Dendritic cell treated with granulocyte-macrophage colony-stimulating factor and Interleukin-4, amounts not matched to agents 40 ng/mL and 50 ng/mL, for 4 days (primary cell): Measurements from ENCODE around the gene GLOD5.

Experiments used
- H3K27ac Mint-ChIP-seq: one replicate; pipeline ENCODE4 v1.8.0; 2022; ENCODE audit warnings: mild to moderate bottlenecking, mixed read lengths
- H3K27me3 Mint-ChIP-seq: one replicate; pipeline ENCODE4 v1.8.0; 2022; ENCODE audit warnings: mild to moderate bottlenecking, mixed read lengths
- H3K36me3 Mint-ChIP-seq: one replicate; pipeline ENCODE4 v1.8.0; 2022; ENCODE audit warnings: low read depth, mixed read lengths
- H3K4me1 Mint-ChIP-seq: one replicate; pipeline ENCODE4 v1.8.0; 2022; ENCODE audit warnings: low read depth, mixed read lengths
- H3K4me3 Mint-ChIP-seq: one replicate; pipeline ENCODE4 v1.8.0; 2022; ENCODE audit warnings: mild to moderate bottlenecking, moderate library complexity, mixed read lengths
- H3K9me3 Mint-ChIP-seq: one replicate; pipeline ENCODE4 v1.8.0; 2022; ENCODE audit warnings: mixed read lengths
- intact Hi-C: fragments of 100-400 bp; cut with micrococcal nuclease; formaldehyde crosslinking; loops from one replicate; pipeline ENCODE4 v1.15.0; 2022

GLOD5 gene

GRCh38 chrX:48761674-48762471 lies at the start of gene GLOD5:
GLOD5 (plus strand) TSS chrX:48761747; CDS start chrX:48761791, 44 bp downstream.
- H3K9me3 Mint-ChIP-seq: no peaks in the 10 kb centered on the region
- no peaks in the 10 kb centered on the region for H3K4me1 Mint-ChIP-seq
- H3K4me3 Mint-ChIP-seq: no peak within 1 kb of the TSS
- H3K27me3 Mint-ChIP-seq: no peaks in the 10 kb centered on the region
- no peak within 1 kb of the TSS for H3K27ac Mint-ChIP-seq
- H3K36me3 Mint-ChIP-seq: no peaks in the 10 kb centered on the region
- intact Hi-C loops: no loop called here

- H3K4me3 Mint-ChIP-seq: no peak overlapping the region
- no peaks in the 10 kb centered on the region for H3K27me3 Mint-ChIP-seq
- H3K9me3 Mint-ChIP-seq: no peaks in the 10 kb centered on the region
- H3K36me3 Mint-ChIP-seq: peaks cover 21% of the 10 kb centered on the region
- intact Hi-C loops: no loop called here
- H3K27ac Mint-ChIP-seq: no peak overlapping the region
- no peaks in the 10 kb centered on the region for H3K4me1 Mint-ChIP-seq
Measured at GRCh38 chrX:48711929-48712505, 49.5 kb upstream of the GLOD5 start.

- H3K36me3 Mint-ChIP-seq: peaks cover 2% of the 10 kb centered on the region
- no peaks in the 10 kb centered on the region for H3K9me3 Mint-ChIP-seq
- H3K4me1 Mint-ChIP-seq: no peaks in the 10 kb centered on the region
- H3K27me3 Mint-ChIP-seq: no peaks in the 10 kb centered on the region
- no peak overlapping the region for H3K27ac Mint-ChIP-seq
- intact Hi-C loops: no loop called here
- H3K4me3 Mint-ChIP-seq: no peak overlapping the region
Measured at GRCh38 chrX:48713847-48714246, 47.7 kb upstream of the GLOD5 start.

GRCh38 chrX:48714573-48714972 lies 47.0 kb upstream of the GLOD5 start:
- Mint-ChIP-seq H3K36me3 (no peaks in the 10 kb centered on the region), H3K27me3 (no peaks in the 10 kb centered on the region), H3K27ac (no peak overlapping the region), H3K4me3 (no peak overlapping the region), H3K9me3 (no peaks in the 10 kb centered on the region), H3K4me1 (no peaks in the 10 kb centered on the region)
- intact Hi-C loops: no loop called here

GRCh38 chrX:48715072-48715471 lies 46.5 kb upstream of the GLOD5 start:
- Mint-ChIP-seq H3K4me1 (no peaks in the 10 kb centered on the region), H3K9me3 (no peaks in the 10 kb centered on the region), H3K27me3 (no peaks in the 10 kb centered on the region), H3K27ac (no peak overlapping the region), H3K4me3 (no peak overlapping the region), H3K36me3 (no peaks in the 10 kb centered on the region)
- intact Hi-C loops: no loop called here

- no peak overlapping the region for H3K4me3 Mint-ChIP-seq
- H3K9me3 Mint-ChIP-seq: no peaks in the 10 kb centered on the region
- H3K4me1 Mint-ChIP-seq: no peaks in the 10 kb centered on the region
- no peak overlapping the region for H3K27ac Mint-ChIP-seq
- intact Hi-C loops: no loop called here
- H3K27me3 Mint-ChIP-seq: no peaks in the 10 kb centered on the region
- H3K36me3 Mint-ChIP-seq: no peaks in the 10 kb centered on the region
Measured at GRCh38 chrX:48715876-48716502, 45.6 kb upstream of the GLOD5 start.

- no peak overlapping the region for H3K27ac Mint-ChIP-seq
- no peaks in the 10 kb centered on the region for H3K4me1 Mint-ChIP-seq
- no peaks in the 10 kb centered on the region for H3K36me3 Mint-ChIP-seq
- intact Hi-C loops: no loop called here
- no peaks in the 10 kb centered on the region for H3K27me3 Mint-ChIP-seq
- no peak overlapping the region for H3K4me3 Mint-ChIP-seq
- no peaks in the 10 kb centered on the region for H3K9me3 Mint-ChIP-seq
Measured at GRCh38 chrX:48719958-48720357, 41.6 kb upstream of the GLOD5 start.

GRCh38 chrX:48720577-48721250 lies 40.8 kb upstream of the GLOD5 start:
- intact Hi-C loops: no loop called here
- H3K36me3 Mint-ChIP-seq: no peaks in the 10 kb centered on the region
- H3K4me3 Mint-ChIP-seq: no peak overlapping the region
- H3K9me3 Mint-ChIP-seq: no peaks in the 10 kb centered on the region
- no peak overlapping the region for H3K27ac Mint-ChIP-seq
- no peaks in the 10 kb centered on the region for H3K4me1 Mint-ChIP-seq
- no peaks in the 10 kb centered on the region for H3K27me3 Mint-ChIP-seq

GRCh38 chrX:48721916-48722315 lies 39.6 kb upstream of the GLOD5 start:
- Mint-ChIP-seq H3K27ac (no peak overlapping the region), H3K27me3 (no peaks in the 10 kb centered on the region), H3K4me1 (no peaks in the 10 kb centered on the region), H3K4me3 (no peak overlapping the region), H3K9me3 (no peaks in the 10 kb centered on the region), H3K36me3 (no peaks in the 10 kb centered on the region)
- intact Hi-C loops: no loop called here

GRCh38 chrX:48726596-48726995 lies 35.0 kb upstream of the GLOD5 start:
- Mint-ChIP-seq H3K27ac (no peak overlapping the region), H3K27me3 (no peaks in the 10 kb centered on the region), H3K36me3 (no peaks in the 10 kb centered on the region), H3K9me3 (no peaks in the 10 kb centered on the region), H3K4me1 (no peaks in the 10 kb centered on the region), H3K4me3 (no peak overlapping the region)
- intact Hi-C loops: no loop called here

- no peaks in the 10 kb centered on the region for H3K36me3 Mint-ChIP-seq
- no peak overlapping the region for H3K4me3 Mint-ChIP-seq
- H3K9me3 Mint-ChIP-seq: no peaks in the 10 kb centered on the region
- no peak overlapping the region for H3K27ac Mint-ChIP-seq
- H3K4me1 Mint-ChIP-seq: no peaks in the 10 kb centered on the region
- intact Hi-C loops: no loop called here
- no peaks in the 10 kb centered on the region for H3K27me3 Mint-ChIP-seq
Measured at GRCh38 chrX:48728653-48729052, 32.9 kb upstream of the GLOD5 start.

- no peak overlapping the region for H3K4me3 Mint-ChIP-seq
- H3K9me3 Mint-ChIP-seq: no peaks in the 10 kb centered on the region
- H3K4me1 Mint-ChIP-seq: peaks cover 13% of the 10 kb centered on the region
- H3K27me3 Mint-ChIP-seq: no peaks in the 10 kb centered on the region
- peaks cover 5% of the 10 kb centered on the region for H3K36me3 Mint-ChIP-seq
- H3K27ac Mint-ChIP-seq: peak overlapping the region; percentile 98
- intact Hi-C loops: loop anchor here (2.0 kb wide), 1 partner anchor 64 kb away; no protein-coding TSS in a partner anchor
Measured at GRCh38 chrX:48736303-48736702, 25.2 kb upstream of the GLOD5 start.

- H3K9me3 Mint-ChIP-seq: no peaks in the 10 kb centered on the region
- H3K4me1 Mint-ChIP-seq: peaks cover 13% of the 10 kb centered on the region
- peaks cover 5% of the 10 kb centered on the region for H3K36me3 Mint-ChIP-seq
- H3K4me3 Mint-ChIP-seq: no peak overlapping the region
- peak overlapping the region; percentile 98 for H3K27ac Mint-ChIP-seq
- intact Hi-C loops: loop anchor here (1.0 to 2.0 kb wide), 2 partner anchors 41 to 64 kb away; partner anchors contain the start of gene SUV39H1
- no peaks in the 10 kb centered on the region for H3K27me3 Mint-ChIP-seq
Measured at GRCh38 chrX:48736878-48737212, 24.7 kb upstream of the GLOD5 start.
